ENCODE data around the gene MAS1. TPM values are rescaled to one million over a fixed set of nuclear protein-coding genes. Genes with fewer than 3 reads are reported as not detected.
"Not testable (repeated sequence)": the region's sequence is repeated elsewhere in the genome, so short reads cannot be mapped to it uniquely, and the experiment has no call there.

Gene MAS1
- polyA plus RNA-seq, 2 of the 4 experiments (the other 2 are of a cell fraction) = not detected

- H3K4me2 ChIP-seq, FAIRE-seq, H3K4me3 ChIP-seq, POLR2A ChIA-PET, H3K4me1 ChIP-seq, H3K9me3 ChIP-seq: not testable (repeated sequence)
- TF ChIP-seq RAD21 (conservative IDR thresholded peaks at IDR 0.05 in 1 of 2, IDR thresholded peaks at IDR 0.05 in 1 of 2) (peak; percentile 85 to 86), SMC3 (IDR thresholded peaks at IDR 0.05) (peak; percentile 77), CTCF (IDR thresholded peaks at IDR 0.05) (peak; percentile 63)
- DNase-seq (ENCODE audit: low read depth in 1 of 2, low spot score in 1 of 2) (peak; percentile 54 to 57), ATAC-seq (peak; percentile 85 to 90; a peak in 5 of 6 replicates)
- peak overlapping the region in 1 of 2 experiments; percentile 66; a peak in 2 of 6 replicates for H3K27ac ChIP-seq
- CTCF ChIA-PET = interaction anchor here (0.6 to 2.6 kb wide), 27 partner anchors 8 to 676 kb away, joined by 3 to 23 read pairs (median 4); no protein-coding TSS in a partner anchor
- WGBS (ENCODE audit: missing lambda C conversion rate) = 3% methylated on average over 5 of the region's 5 CpGs
Observed at GRCh38 chr6:159863341-159863740, 27.4 kb upstream of the MAS1 start.

GRCh38 chr6:159865226-159865920, 25.4 kb upstream of the MAS1 start:
- no peak overlapping the region for H3K27ac ChIP-seq
- H3K4me2 ChIP-seq = no peak overlapping the region
- ChIA-PET POLR2A (no interaction called here), CTCF (interaction anchor here (1.4 to 2.6 kb wide), 3 partner anchors 76 to 668 kb away, joined by 5 to 23 read pairs (median 14); no protein-coding TSS in a partner anchor)
- FAIRE-seq (no peak), ATAC-seq (no peak), DNase-seq (ENCODE audit: low read depth in 1 of 2, low spot score in 1 of 2) (no peak)
- no peaks in the 10 kb centered on the region for H3K9me3 ChIP-seq
- H3K4me3 ChIP-seq = no peak overlapping the region
- no peak for TF ChIP-seq NPAS2 (CRISPR knock-in tag; IDR thresholded peaks at IDR 0.05; ENCODE audit: borderline replicate concordance)
- no peak for TF ChIP-seq FOSB (CRISPR knock-in tag; IDR thresholded peaks at IDR 0.05)
- no peak for TF ChIP-seq HEYL (CRISPR knock-in tag; IDR thresholded peaks at IDR 0.05)
- TF ChIP-seq ZSCAN20 (CRISPR knock-in tag; IDR thresholded peaks at IDR 0.05) = no peak
- no peak for TF ChIP-seq HMGXB4 (CRISPR knock-in tag; IDR thresholded peaks at IDR 0.05; ENCODE audit: borderline replicate concordance)
- no peak for TF ChIP-seq MYC (IDR thresholded peaks at IDR 0.05; ENCODE audit: borderline replicate concordance, low read length)
- no peak for TF ChIP-seq HOXB5 (CRISPR knock-in tag; IDR thresholded peaks at IDR 0.05)
- no peak for TF ChIP-seq POLR2AphosphoS2 (conservative IDR thresholded peaks at IDR 0.05; ENCODE audit: low read length)
- no peak for TF ChIP-seq BHLHE40 (IDR thresholded peaks at IDR 0.05; ENCODE audit: low read depth, low read length)
- TF ChIP-seq PBX3 (IDR thresholded peaks at IDR 0.05) = no peak
- no peak for TF ChIP-seq ELK1 (IDR thresholded peaks at IDR 0.05; ENCODE audit: low read depth, low read length)
- no peak for TF ChIP-seq CEBPB (IDR thresholded peaks at IDR 0.05)
- no peak for TF ChIP-seq RNF2 (IDR thresholded peaks at IDR 0.05; ENCODE audit: borderline replicate concordance, low read depth)
- no peak for TF ChIP-seq EHF (CRISPR knock-in tag; IDR thresholded peaks at IDR 0.05)
- TF ChIP-seq EP300 (IDR thresholded peaks at IDR 0.05) = no peak
- no peak for TF ChIP-seq JUNB (IDR thresholded peaks at IDR 0.05)
- TF ChIP-seq FOSL2 (IDR thresholded peaks at IDR 0.05) = no peak
- no peak for TF ChIP-seq FOSL2 (CRISPR knock-in tag; IDR thresholded peaks at IDR 0.05)
- no peak for TF ChIP-seq HOXB13 (CRISPR knock-in tag; IDR thresholded peaks at IDR 0.05; ENCODE audit: low read depth)
- 82% methylated on average over 12 of the region's 12 CpGs for WGBS (ENCODE audit: missing lambda C conversion rate)
- H3K4me1 ChIP-seq = no peaks in the 10 kb centered on the region
